Lower lobe of right lung (tissue), 2 donors: ENCODE results near the gene PINLYP. TPM values are rescaled to one million over a fixed set of nuclear protein-coding genes. Genes with fewer than 3 reads are reported as not detected.
"Not testable (repeated sequence)": the region's sequence is repeated elsewhere in the genome, so short reads cannot be mapped to it uniquely, and the experiment has no call there.

ENCODE experiments used
- ATAC-seq, 2 donors: fragments of 200-7000 bp; cut with Tn5 transposase; one replicate each; pipeline ENCODE4 v1.9.1; 2020 to 2022; ENCODE audit warnings: mild to moderate bottlenecking in 2 of 2, moderate library complexity in 2 of 2
- DNase-seq: peaks from one replicate; pipeline ENCODE4 v3.0.0-alpha.2; 2020
- H3K27ac ChIP-seq: fragments of 200-600 bp; one replicate; pipeline ENCODE4 v1.8.0; 2022
- H3K27me3 ChIP-seq: fragments of 200-600 bp; one replicate; pipeline ENCODE4 v1.8.0; 2022; ENCODE audit warnings: low read depth
- H3K36me3 ChIP-seq: fragments of 200-600 bp; one replicate; pipeline ENCODE4 v1.8.0; 2022; ENCODE audit warnings: mild to moderate bottlenecking
- H3K4me1 ChIP-seq: fragments of 200-600 bp; one replicate; pipeline ENCODE4 v1.8.0; 2022
- H3K4me3 ChIP-seq: fragments of 200-600 bp; one replicate; pipeline ENCODE4 v1.8.0; 2022; ENCODE audit warnings: mild to moderate bottlenecking
- H3K9me3 ChIP-seq: fragments of 200-600 bp; one replicate; pipeline ENCODE4 v1.8.0; 2022
- CTCF ChIP-seq: fragments of 200-600 bp; IDR thresholded peaks from one replicate; pipeline ENCODE4 v1.8.0; 2022; ENCODE audit warnings: antibody characterized with exemption, mild to moderate bottlenecking
- intact Hi-C: fragments of 100-400 bp; cut with DNase I; formaldehyde crosslinking; loops from one replicate; pipeline ENCODE4 v1.11.0; 2022
- total RNA-seq: library from RNA; stranded (reverse); fragmentation: NEBNext Ultra II Directional; extraction: Animal tissue kit (Norgen Biotek cat#: 25700); gene quantifications from one replicate; pipeline ENCODE4 v1.2.1, GENCODE V29; 2021
- donor health status: DM: no; HTN: yes; CAD: no; lungs with severe emphysema.

PINLYP gene
- total RNA-seq, 1 donor from 2014 or later: 5.8 TPM

GRCh38 chr19:43598445-43599240 lies 23.0 kb downstream of the PINLYP start:
- intact Hi-C loops: no loop called here
- H3K9me3 ChIP-seq: no peaks in the 10 kb centered on the region
- peaks cover 41% of the 10 kb centered on the region for H3K36me3 ChIP-seq
- H3K27ac ChIP-seq: no peak overlapping the region
- no peak for DNase-seq
- no peaks in the 10 kb centered on the region for H3K27me3 ChIP-seq
- ATAC-seq: no peak
- no peak for TF ChIP-seq CTCF
- H3K4me1 ChIP-seq: peaks cover 38% of the 10 kb centered on the region
- no peak overlapping the region for H3K4me3 ChIP-seq

GRCh38 chr19:43599635-43600295 lies 24.2 kb downstream of the PINLYP start:
- no peak for TF ChIP-seq CTCF
- Histone ChIP-seq H3K27me3 (no peaks in the 10 kb centered on the region), H3K4me3 (no peak overlapping the region), H3K36me3 (peaks cover 34% of the 10 kb centered on the region), H3K4me1 (peaks cover 27% of the 10 kb centered on the region), H3K9me3 (no peaks in the 10 kb centered on the region), H3K27ac (no peak overlapping the region)
- DNase-seq (no peak), ATAC-seq (no peak)
- intact Hi-C loops: no loop called here

- intact Hi-C loops, ATAC-seq, H3K27me3 ChIP-seq, H3K9me3 ChIP-seq, H3K27ac ChIP-seq, H3K4me3 ChIP-seq, DNase-seq: not testable (repeated sequence)
- peaks cover 21% of the 10 kb centered on the region for H3K4me1 ChIP-seq
- peaks cover 34% of the 10 kb centered on the region for H3K36me3 ChIP-seq
Measured at GRCh38 chr19:43600326-43600725, 24.7 kb downstream of the PINLYP start.

GRCh38 chr19:43605875-43606568 lies 30.4 kb downstream of the PINLYP start:
- DNase-seq (no peak), ATAC-seq (no peak)
- Histone ChIP-seq H3K27ac (no peak overlapping the region), H3K4me1 (no peaks in the 10 kb centered on the region), H3K27me3 (no peaks in the 10 kb centered on the region), H3K9me3 (no peaks in the 10 kb centered on the region), H3K4me3 (no peak overlapping the region), H3K36me3 (peaks cover 13% of the 10 kb centered on the region)
- no peak for TF ChIP-seq CTCF
- intact Hi-C loops: no loop called here

- ATAC-seq: no peak
- H3K4me3 ChIP-seq: no peak overlapping the region
- H3K36me3 ChIP-seq: peaks cover 9% of the 10 kb centered on the region
- no peaks in the 10 kb centered on the region for H3K27me3 ChIP-seq
- no peak for DNase-seq
- H3K9me3 ChIP-seq: no peaks in the 10 kb centered on the region
- no peak for TF ChIP-seq CTCF
- H3K4me1 ChIP-seq: no peaks in the 10 kb centered on the region
- intact Hi-C loops: no loop called here
- H3K27ac ChIP-seq: no peak overlapping the region
Measured at GRCh38 chr19:43606569-43607229, 31.1 kb downstream of the PINLYP start.
